ENCODE data around the gene TXNL4B.
A peak's percentile ranks its signal among the peaks of the same experiment; 100 is the strongest.

TXNL4B gene

GRCh38 chr16:72093448-72094265 lies at the start of gene TXNL4B, which contains the start of gene DHX38:
TSS of gene TXNL4B (minus strand) at chr16:72093620. CDS start at chr16:72090749, 2,871 bp downstream.
TSS of gene DHX38 (plus strand) at chr16:72093847. CDS start at chr16:72096158, 2,311 bp downstream.
- DNase-seq: peak; percentile 86 to 87

GRCh38 chr16:72142476-72142875 lies 49.1 kb upstream of the TXNL4B start:
- DNase-seq: no peak

DNA sequence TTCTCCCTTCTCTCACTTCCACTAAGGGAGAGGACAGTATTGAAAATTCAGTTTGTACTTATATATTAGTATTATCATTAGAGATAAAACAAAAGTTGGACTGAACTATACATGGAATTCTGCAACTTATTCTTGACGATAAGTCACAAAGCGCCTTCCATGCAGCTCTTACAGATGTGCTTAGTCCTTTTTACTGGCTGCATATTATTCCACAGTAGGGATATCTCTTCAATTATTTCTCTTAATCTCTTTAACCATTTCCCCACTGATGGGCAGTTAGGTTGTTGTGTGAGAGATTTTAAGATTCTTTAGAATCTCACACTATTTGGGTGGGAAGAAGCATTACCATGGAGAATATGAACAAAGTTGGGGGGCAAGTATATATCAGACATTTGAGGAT lies 46.5 kb upstream of the TXNL4B start:
- no peak for DNase-seq

DNA sequence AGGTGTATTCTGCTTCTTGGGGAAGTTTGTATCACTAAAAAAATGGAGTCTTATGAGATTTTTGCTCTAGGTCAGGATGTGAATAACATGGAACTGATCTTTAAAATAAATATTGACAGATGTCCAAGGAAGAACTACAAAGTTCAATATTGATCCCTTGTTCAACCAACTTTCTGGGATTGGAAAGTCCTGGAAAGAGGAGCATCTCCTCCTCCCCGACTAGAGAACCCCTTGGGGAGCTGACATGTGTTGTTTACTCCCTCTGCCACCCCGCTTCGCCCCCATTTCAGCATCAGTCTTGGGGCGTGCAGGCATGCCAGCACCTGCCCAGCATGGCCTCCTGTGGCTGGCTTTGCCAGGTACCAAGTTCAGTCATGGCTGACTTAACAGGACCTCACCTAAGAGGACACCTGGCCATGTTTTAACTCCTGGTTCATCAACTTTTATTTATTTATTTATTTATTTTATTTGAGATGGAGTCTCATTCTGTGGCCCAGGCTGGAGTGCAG lies 44.7 kb upstream of the TXNL4B start:
- no peak for DNase-seq

DNA sequence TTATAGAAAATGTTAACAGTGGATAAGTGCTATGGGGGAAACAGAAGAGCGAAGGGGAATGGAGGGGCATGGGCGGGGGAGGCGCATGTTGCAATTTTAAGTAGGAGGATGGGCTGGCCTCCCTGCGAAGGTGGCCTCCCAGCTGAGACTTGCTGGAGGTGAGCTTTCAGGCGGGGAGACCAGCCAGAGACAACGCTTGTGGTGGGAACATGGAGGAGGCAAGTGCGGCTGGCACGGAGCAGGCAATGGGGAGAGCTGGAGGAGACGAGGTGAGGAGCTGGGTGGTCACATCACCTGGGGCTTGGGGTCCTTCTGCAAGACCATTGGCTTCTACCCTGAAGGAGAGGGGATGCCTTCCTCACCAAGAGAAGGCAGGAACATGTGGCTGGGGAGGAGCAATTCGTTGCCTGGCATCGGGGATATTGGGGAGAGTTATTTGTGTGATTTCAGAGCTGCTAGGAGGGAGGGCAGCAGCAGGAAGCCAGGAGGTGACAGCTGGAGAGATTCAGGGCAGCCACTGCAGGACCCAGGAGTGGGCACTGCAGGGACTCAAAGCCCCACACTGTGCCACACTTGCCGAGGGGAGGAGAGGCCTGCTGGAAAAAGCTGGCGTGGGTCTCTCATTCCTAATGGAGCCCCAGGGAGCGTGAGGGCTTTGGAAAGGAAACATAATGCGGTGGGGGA lies 44.1 kb upstream of the TXNL4B start:
- DNase-seq: no peak

GRCh38 chr16:72134507-72134906 lies 41.1 kb upstream of the TXNL4B start:
- DNase-seq: no peak

- no peak for DNase-seq
These were observed 39.3 kb upstream of the TXNL4B start for GRCh38 chr16:72132726-72133125.

- DNase-seq: no peak
These were observed 37.6 kb upstream of the TXNL4B start for GRCh38 chr16:72131036-72131435.

- DNase-seq: no peak
These were observed 36.7 kb upstream of the TXNL4B start for GRCh38 chr16:72129976-72130656.

GRCh38 chr16:72128701-72129100 lies 35.3 kb upstream of the TXNL4B start:
- no peak for DNase-seq

- DNase-seq: no peak
These were observed 33.0 kb upstream of the TXNL4B start for GRCh38 chr16:72126429-72126765.

- no peak for DNase-seq
These were observed 32.4 kb upstream of the TXNL4B start for GRCh38 chr16:72125635-72126428.

DNA sequence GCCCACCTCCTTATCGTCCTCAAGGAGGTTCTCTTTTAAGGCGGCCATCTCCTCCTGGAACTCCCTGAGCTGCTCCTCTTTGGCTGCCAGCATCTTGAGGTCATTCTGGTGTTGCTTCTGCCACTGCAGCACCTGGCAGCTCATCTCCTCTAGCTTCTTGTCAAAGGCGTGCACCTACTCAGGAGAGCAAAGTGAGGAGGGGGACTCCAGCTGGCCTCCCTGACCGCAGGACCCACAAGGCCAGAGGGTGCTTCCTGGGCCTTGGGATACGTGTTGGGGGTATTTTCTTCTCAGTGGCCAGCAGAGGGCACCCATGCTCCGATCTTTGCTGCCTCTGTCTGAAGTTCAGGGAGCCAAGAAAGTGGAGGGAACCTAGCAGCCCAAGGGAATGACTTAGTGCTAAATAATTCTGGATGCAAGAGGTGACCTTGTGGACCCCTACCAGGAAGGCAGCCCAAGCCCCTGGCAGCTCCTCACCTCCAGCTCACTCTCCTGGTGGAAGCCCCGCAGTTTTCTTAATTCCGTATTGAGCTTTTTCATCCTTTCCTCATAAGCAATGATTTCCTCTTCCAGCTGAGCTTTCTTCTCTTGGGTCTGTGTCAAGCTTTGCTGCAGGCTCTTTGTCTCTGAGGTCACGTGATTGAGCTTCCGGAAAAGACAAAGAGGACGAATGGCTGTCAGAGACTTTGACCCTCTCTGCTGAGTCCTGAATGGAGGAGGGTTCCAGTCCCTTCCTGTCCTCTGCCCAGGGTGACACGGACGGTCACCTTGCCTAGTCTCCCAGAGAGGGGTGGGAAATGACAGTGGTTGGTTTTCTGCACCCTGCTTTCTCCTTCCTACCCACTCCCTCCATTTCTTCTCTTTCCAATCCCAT lies 31.6 kb upstream of the TXNL4B start:
- peak; percentile 45 to 49 for DNase-seq

DNA sequence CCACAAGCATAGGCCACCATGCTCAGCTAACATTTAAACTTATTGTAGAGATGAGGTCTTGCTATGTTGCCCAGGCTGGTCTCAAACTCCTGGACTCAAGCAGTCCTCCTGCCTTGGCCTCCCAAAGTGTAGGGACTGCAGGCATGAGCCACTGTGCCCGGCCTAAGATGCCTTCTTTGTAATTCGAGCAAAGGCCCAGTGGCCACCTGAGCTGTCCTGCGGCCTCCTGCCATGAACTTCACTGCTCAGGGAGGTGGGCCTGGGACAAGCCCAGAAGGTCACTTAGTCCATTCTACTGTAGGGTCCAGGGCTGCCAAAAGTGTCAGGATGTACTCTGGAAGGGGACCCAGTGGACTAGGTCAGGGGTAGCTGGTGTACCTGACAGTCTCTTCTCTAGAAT lies 30.7 kb upstream of the TXNL4B start:
- no peak for DNase-seq

- no peak for DNase-seq
These were observed 30.0 kb upstream of the TXNL4B start for GRCh38 chr16:72123426-72123825.

- DNase-seq: no peak
These were observed 29.5 kb upstream of the TXNL4B start for GRCh38 chr16:72122916-72123315.

GRCh38 chr16:72122308-72122707 lies 28.9 kb upstream of the TXNL4B start:
- DNase-seq: no peak

GRCh38 chr16:72120026-72120425 lies 26.6 kb upstream of the TXNL4B start:
- DNase-seq: no peak

DNA sequence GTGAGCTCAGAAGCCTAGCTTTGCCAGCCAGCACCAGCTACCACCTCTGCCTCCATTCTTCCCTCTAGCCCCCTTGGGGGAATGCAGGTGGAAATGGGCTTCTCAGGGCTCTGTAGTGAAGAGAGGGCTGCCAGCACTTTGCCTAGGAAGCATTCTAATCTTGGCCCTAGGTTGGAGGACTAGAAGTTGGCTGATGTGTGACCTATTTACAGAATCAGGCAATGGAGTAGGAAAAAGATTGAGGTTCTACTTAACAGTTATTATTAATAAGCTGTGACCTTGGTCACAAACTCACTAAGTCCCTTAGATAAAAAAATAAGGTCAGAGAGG lies 20.2 kb upstream of the TXNL4B start:
- no peak for DNase-seq

- no peak for DNase-seq
These were observed 19.6 kb upstream of the TXNL4B start for GRCh38 chr16:72112906-72113615.

GRCh38 chr16:72112452-72112792 lies 19.0 kb upstream of the TXNL4B start:
- no peak for DNase-seq

All from activated CD4-positive, alpha-beta T cell treated with anti-CD3 and anti-CD28 coated beads, Interleukin-2, amount 50 U/mL, for 4 hours (primary cell).